ENCODE data around the gene ANKRD34C.

The ANKRD34C gene

GRCh38 chr15:79257454-79257853 lies 25.1 kb upstream of the ANKRD34C start:
- DNase-seq (ENCODE audit: low read depth in 1 of 2, low spot score in 1 of 2): no peak
- Histone ChIP-seq H3K27ac (replicated peaks) (no peak overlapping the region), H3K27me3 (ENCODE audit: insufficient read depth, poor library complexity, severe bottlenecking) (peaks cover 4% of the 10 kb centered on the region), H3K4me3 (replicated peaks; ENCODE audit: insufficient read depth, low read length) (no peak overlapping the region)
- TF ChIP-seq GABPA (IDR thresholded peaks at IDR 0.05; ENCODE audit: low read depth) (no peak), SPI1 (IDR thresholded peaks at IDR 0.05; ENCODE audit: borderline replicate concordance, low read depth) (no peak), CTCF (IDR thresholded peaks at IDR 0.05; ENCODE audit: insufficient read depth, low read length) (no peak), POLR2AphosphoS5 (IDR thresholded peaks at IDR 0.05; ENCODE audit: low read depth) (no peak)

- TF ChIP-seq GABPA (IDR thresholded peaks at IDR 0.05; ENCODE audit: low read depth): no peak
- no peak for TF ChIP-seq POLR2AphosphoS5 (IDR thresholded peaks at IDR 0.05; ENCODE audit: low read depth)
- TF ChIP-seq SPI1 (IDR thresholded peaks at IDR 0.05; ENCODE audit: borderline replicate concordance, low read depth): no peak
- TF ChIP-seq REST (IDR thresholded peaks at IDR 0.05; ENCODE audit: insufficient replicate concordance, low read depth): no peak
- no peak for TF ChIP-seq CTCF (IDR thresholded peaks at IDR 0.05; ENCODE audit: insufficient read depth, low read length)
- DNase-seq (ENCODE audit: low read depth in 1 of 2, low spot score in 1 of 2): no peak
- Histone ChIP-seq H3K4me3 (replicated peaks; ENCODE audit: insufficient read depth, low read length) (no peak overlapping the region), H3K27ac (replicated peaks) (no peak overlapping the region), H3K27me3 (ENCODE audit: insufficient read depth, poor library complexity, severe bottlenecking) (peaks cover 6% of the 10 kb centered on the region)
Measured at GRCh38 chr15:79261836-79262235, 20.7 kb upstream of the ANKRD34C start.

- H3K27me3 ChIP-seq (ENCODE audit: insufficient read depth, poor library complexity, severe bottlenecking): peaks cover 10% of the 10 kb centered on the region
- no peak overlapping the region for H3K4me3 ChIP-seq (replicated peaks; ENCODE audit: insufficient read depth, low read length)
- TF ChIP-seq GABPA (IDR thresholded peaks at IDR 0.05; ENCODE audit: low read depth) (no peak), CTCF (IDR thresholded peaks at IDR 0.05; ENCODE audit: insufficient read depth, low read length) (no peak), POLR2AphosphoS5 (IDR thresholded peaks at IDR 0.05; ENCODE audit: low read depth) (no peak), SPI1 (IDR thresholded peaks at IDR 0.05; ENCODE audit: borderline replicate concordance, low read depth) (no peak), REST (IDR thresholded peaks at IDR 0.05; ENCODE audit: insufficient replicate concordance, low read depth) (no peak)
- no peak overlapping the region for H3K27ac ChIP-seq (replicated peaks)
- no peak for DNase-seq (ENCODE audit: low read depth in 1 of 2, low spot score in 1 of 2)
Measured at GRCh38 chr15:79265167-79265566, 17.4 kb upstream of the ANKRD34C start.

GRCh38 chr15:79265987-79266579 lies 16.4 kb upstream of the ANKRD34C start:
- no peak for TF ChIP-seq REST (IDR thresholded peaks at IDR 0.05; ENCODE audit: insufficient replicate concordance, low read depth)
- no peak for TF ChIP-seq CTCF (IDR thresholded peaks at IDR 0.05; ENCODE audit: insufficient read depth, low read length)
- Histone ChIP-seq H3K27me3 (ENCODE audit: insufficient read depth, poor library complexity, severe bottlenecking) (peaks cover 10% of the 10 kb centered on the region), H3K4me3 (replicated peaks; ENCODE audit: insufficient read depth, low read length) (no peak overlapping the region), H3K27ac (replicated peaks) (no peak overlapping the region)
- DNase-seq (ENCODE audit: low read depth in 1 of 2, low spot score in 1 of 2): no peak
